Renal cortex interstitium (tissue), 11 donors: ENCODE measurements around the gene PHETA1. TPM values are rescaled to one million over a fixed set of nuclear protein-coding genes. Genes with fewer than 3 reads are reported as not detected.

ENCODE experiments used
- DNase-seq, 11 donors: peaks; one replicate each; pipeline ENCODE4 v3.0.0-alpha.2; 2013; ENCODE audit warnings: low read depth in 9 of 11, low spot score in 4 of 11; ENCODE audit errors: extremely low read depth in 1 of 11
- polyA plus RNA-seq, 3 donors: library from polyadenylated mRNA; unstranded; fragments of 120-200 nt; gene quantifications; one replicate each; pipeline ENCODE4 v1.2.1, GENCODE V29; 2013; ENCODE audit not compliant: insufficient read length in 3 of 3

Gene PHETA1
- polyA plus RNA-seq, 3 donors, result 10.4 to 15.1 (median 13.1) TPM

- no peak for DNase-seq
Observed at GRCh38 chr12:111312016-111312415, 56.9 kb downstream of the PHETA1 start.

GRCh38 chr12:111311011-111311410, 57.9 kb downstream of the PHETA1 start:
- DNase-seq, result no peak

Other genes with a start within 250 kb of the PHETA1 start
- gene SH2B3, start 36.8 kb upstream of the PHETA1 start, polyA plus RNA-seq, result 10 to 100 TPM; 18.2 to 20.3 (median 19.1) TPM
- 10 to 100 TPM; 62.4 to 87.5 (median 75.6) TPM for gene ATXN2, start 230.2 kb upstream of the PHETA1 start, polyA plus RNA-seq